Neuronal stem cell (in vitro differentiated cells): ENCODE data around the gene DCLK2. TPM values are rescaled to one million over a fixed set of nuclear protein-coding genes. Genes with fewer than 3 reads are reported as not detected.

Experiments used
- DNase-seq: peaks from one replicate; pipeline ENCODE4 v3.0.0-alpha.2; 2013; ENCODE audit warnings: low spot score
- H2AFZ ChIP-seq: one replicate; pipeline ENCODE4 v1.6.1; 2013; ENCODE audit warnings: mild to moderate bottlenecking, low read length, inconsistent platforms
- H2AK5ac ChIP-seq: 2 replicates; pipeline ENCODE4 v1.6.1; 2013; ENCODE audit warnings: low read depth, mild to moderate bottlenecking, inconsistent platforms, low read length, moderate library complexity, mixed read lengths
- H2BK120ac ChIP-seq: 2 replicates; pipeline ENCODE4 v1.6.1; 2013; ENCODE audit warnings: low read depth, mild to moderate bottlenecking, inconsistent platforms, low read length, moderate library complexity, mixed read lengths
- H2BK12ac ChIP-seq: one replicate; pipeline ENCODE4 v1.6.1; 2013; ENCODE audit warnings: low read length, inconsistent platforms
- H2BK15ac ChIP-seq: 2 replicates; pipeline ENCODE4 v1.6.1; 2013; ENCODE audit warnings: mild to moderate bottlenecking, low read length, inconsistent platforms, mixed read lengths
- H2BK5ac ChIP-seq: one replicate; pipeline ENCODE4 v1.6.1; 2013; ENCODE audit warnings: inconsistent platforms, mild to moderate bottlenecking, low read length, moderate library complexity
- H3K14ac ChIP-seq: one replicate; pipeline ENCODE4 v1.6.1; 2013; ENCODE audit warnings: low read length, inconsistent platforms
- H3K18ac ChIP-seq: 2 replicates; pipeline ENCODE4 v1.6.1; 2013; ENCODE audit warnings: low read length, inconsistent platforms
- H3K23ac ChIP-seq: 2 replicates; pipeline ENCODE4 v1.6.1; 2013; ENCODE audit warnings: low read depth, mild to moderate bottlenecking, mixed read lengths, low read length, inconsistent platforms; ENCODE audit not compliant: poor library complexity
- H3K27ac ChIP-seq: replicated peaks from 3 replicates; pipeline ENCODE4 v1.5.1; 2013; ENCODE audit warnings: low read length, inconsistent platforms
- H3K27me3 ChIP-seq, 3 experiments: 2 replicates each; pipeline ENCODE4 v1.6.1; 2013; ENCODE audit warnings: low read length in 3 of 3, mild to moderate bottlenecking in 2 of 3, inconsistent platforms in 1 of 3, low read depth in 1 of 3, mixed read lengths in 1 of 3, moderate library complexity in 1 of 3; ENCODE audit not compliant: control insufficient read depth in 3 of 3, insufficient read depth in 3 of 3
- H3K36me3 ChIP-seq, 2 donors: replicated peaks in 1 of 2; 2 replicates each; pipeline ENCODE4 v1.6.1; 2013; ENCODE audit warnings: low read length in 2 of 2; ENCODE audit not compliant: control insufficient read depth in 2 of 2, insufficient read depth in 2 of 2
- H3K4ac ChIP-seq: 2 replicates; pipeline ENCODE4 v1.6.1; 2013; ENCODE audit warnings: inconsistent platforms, mild to moderate bottlenecking, low read length, moderate library complexity
- H3K4me1 ChIP-seq, 2 donors: 1 replicate in 1 of 2; 2 replicates in 1 of 2; pipeline ENCODE4 v1.6.1; 2013; ENCODE audit warnings: low read length in 2 of 2, low read depth in 1 of 2; ENCODE audit not compliant: control insufficient read depth in 2 of 2, insufficient read depth in 1 of 2
- H3K4me2 ChIP-seq: one replicate; pipeline ENCODE4 v1.6.1; 2013; ENCODE audit warnings: mild to moderate bottlenecking, low read length, inconsistent platforms; ENCODE audit not compliant: insufficient read depth, poor library complexity, severe bottlenecking
- H3K4me3 ChIP-seq, 2 donors: 2 replicates each; pipeline ENCODE4 v1.5.1; 2013; ENCODE audit warnings: low read length in 2 of 2, mild to moderate bottlenecking in 2 of 2, inconsistent platforms in 1 of 2, moderate library complexity in 1 of 2
- H3K79me1 ChIP-seq: one replicate; pipeline ENCODE4 v1.6.1; 2013; ENCODE audit warnings: low read depth, mild to moderate bottlenecking, inconsistent platforms, low read length, moderate library complexity
- H3K9ac ChIP-seq: one replicate; pipeline ENCODE4 v1.6.1; 2013; ENCODE audit warnings: mild to moderate bottlenecking, low read depth, low read length, inconsistent platforms; ENCODE audit not compliant: poor library complexity
- H3K9me3 ChIP-seq, 2 donors: replicated peaks in 1 of 2; 2 replicates each; pipeline versions ENCODE3 to v1.6.1; 2013; ENCODE audit warnings: low read length in 2 of 2, mild to moderate bottlenecking in 2 of 2, inconsistent platforms in 1 of 2, low read depth in 1 of 2, mixed read lengths in 1 of 2, moderate library complexity in 1 of 2; ENCODE audit not compliant: control insufficient read depth in 2 of 2, insufficient read depth in 1 of 2
- H4K8ac ChIP-seq: one replicate; pipeline ENCODE4 v1.6.1; 2013; ENCODE audit warnings: low read depth, mild to moderate bottlenecking, inconsistent platforms, low read length, moderate library complexity
- H4K91ac ChIP-seq: one replicate; pipeline ENCODE4 v1.6.1; 2013; ENCODE audit warnings: low read length, low read depth, mild to moderate bottlenecking, inconsistent platforms; ENCODE audit not compliant: poor library complexity
- WGBS, 2 donors: extraction: QIAGEN DNeasy Blood & Tissue Kit; methylation state at CpG; one replicate each; pipeline ENCODE4 v1.1.7; 2013; ENCODE audit warnings: missing lambda C conversion rate in 2 of 2, mixed read lengths in 1 of 2; ENCODE audit not compliant: insufficient read length in 2 of 2, insufficient replicate concordance in 1 of 2; ENCODE audit errors: extremely low coverage in 2 of 2; 5-methylcytosine and 5-hydroxymethylcytosine counted together
- small RNA-seq: library from polyadenylated mRNA; stranded (forward); fragments of <200 nt; extraction: miRNeasy Mini kit (QIAGEN cat#:217004); gene quantifications from one replicate; pipeline ENCODE3, GENCODE V24; 2013; ENCODE audit not compliant: insufficient read depth

DCLK2 gene

DNA sequence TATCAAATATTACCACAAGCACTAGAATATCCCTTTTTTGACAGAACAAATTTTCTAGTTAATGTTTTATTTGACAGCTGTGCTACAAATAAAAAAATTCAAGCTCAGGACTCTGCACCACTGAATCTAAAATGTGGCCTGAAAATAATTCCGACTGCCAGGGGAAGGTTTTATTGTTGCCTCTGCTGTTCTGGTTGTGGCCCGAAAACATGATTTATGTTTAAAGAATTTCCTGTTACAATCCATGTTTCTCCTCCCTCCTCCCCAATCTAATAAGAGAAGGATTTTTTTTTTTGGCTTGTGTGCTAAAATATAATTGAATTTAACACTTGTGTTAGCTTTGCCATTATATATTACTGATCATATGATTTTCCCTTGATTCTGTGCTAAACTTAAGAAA, 227.8 kb downstream of the DCLK2 start:
- no peak overlapping the region for H4K91ac ChIP-seq
- H3K23ac ChIP-seq: no peak overlapping the region
- no peak overlapping the region for H3K4ac ChIP-seq
- H3K27ac ChIP-seq: no peak overlapping the region
- H2BK120ac ChIP-seq: no peak overlapping the region
- H3K79me1 ChIP-seq: no peaks in the 10 kb centered on the region
- H3K4me2 ChIP-seq: no peak overlapping the region
- H2AFZ ChIP-seq: no peak overlapping the region
- no peak overlapping the region for H2BK15ac ChIP-seq
- no peak overlapping the region for H3K14ac ChIP-seq
- no peak overlapping the region for H3K9ac ChIP-seq
- WGBS, 2 donors: no CpG with 5 or more reads among the region's 2 CpGs
- no peak overlapping the region for H2AK5ac ChIP-seq
- H4K8ac ChIP-seq: no peak overlapping the region
- no peak overlapping the region for H3K4me3 ChIP-seq
- no peaks in the 10 kb centered on the region for H3K36me3 ChIP-seq
- no peaks in the 10 kb centered on the region for H3K9me3 ChIP-seq
- no peak overlapping the region for H2BK12ac ChIP-seq
- no peak overlapping the region for H2BK5ac ChIP-seq
- H3K27me3 ChIP-seq: no peaks in the 10 kb centered on the region
- peaks cover 2 to 4% of the 10 kb centered on the region in 2 donors for H3K4me1 ChIP-seq
- H3K18ac ChIP-seq: no peak overlapping the region
- no peak for DNase-seq

GRCh38 chr4:150306719-150307118, 228.5 kb downstream of the DCLK2 start:
- Histone ChIP-seq H3K4me3 (no peak overlapping the region), H3K4me1 (peaks cover 2 to 4% of the 10 kb centered on the region in 2 donors), H3K9me3 (no peaks in the 10 kb centered on the region), H3K9ac (no peak overlapping the region), H4K91ac (no peak overlapping the region), H3K79me1 (no peaks in the 10 kb centered on the region), H2BK120ac (no peak overlapping the region), H3K36me3 (no peaks in the 10 kb centered on the region), H3K14ac (no peak overlapping the region), H2AK5ac (no peak overlapping the region), H3K4me2 (no peak overlapping the region), H3K27ac (no peak overlapping the region), H3K23ac (no peak overlapping the region), H3K18ac (no peak overlapping the region), H2AFZ (no peak overlapping the region), H2BK15ac (no peak overlapping the region), H2BK12ac (no peak overlapping the region), H3K27me3 (no peaks in the 10 kb centered on the region), H3K4ac (no peak overlapping the region), H4K8ac (no peak overlapping the region), H2BK5ac (no peak overlapping the region)
- WGBS, 2 donors: no CpG with 5 or more reads among the region's 1 CpG
- DNase-seq: no peak

Small RNAs within 50 kb of the gene (small RNA-seq; reads per million reads assigned to genes)
- gene RNU7-194P: not detected
